ENCODE measurements around the gene PTPA. TPM values are rescaled to one million over a fixed set of nuclear protein-coding genes. Genes with fewer than 3 reads are reported as not detected.

Gene PTPA
- total and polyA plus RNA-seq, 10 of the 15 experiments (the other 5 are each of a cell fraction or from before 2014, with no cell fraction given) = 1.6 to 111 (median 55.1) TPM

GRCh38 chr9:129150122-129150521, 38.9 kb downstream of the PTPA start (continued):
- TF ChIP-seq RUNX3 (IDR thresholded peaks at IDR 0.05; ENCODE audit: low read length) (no peak), WRNIP1 (IDR thresholded peaks at IDR 0.05; ENCODE audit: borderline replicate concordance, low read depth, low read length) (no peak), TCF3 (IDR thresholded peaks at IDR 0.05; ENCODE audit: borderline replicate concordance, insufficient read depth, low read depth, low read length) (no peak), BCL3 (IDR thresholded peaks at IDR 0.05; ENCODE audit: borderline replicate concordance, insufficient read depth, low read depth, low read length, poor library complexity, severe bottlenecking) (no peak)

GRCh38 chr9:129150672-129151211, 39.5 kb downstream of the PTPA start:
- ChIA-PET SMC1A (ENCODE audit: uncharacterized antibody, unreplicated experiment) (interaction anchor here (1.7 to 3.3 kb wide), 2 partner anchors 8 to 11 kb away, joined by 8 to 19 read pairs; no protein-coding TSS in a partner anchor), RAD21 (ENCODE audit: unreplicated experiment) (interaction anchor here (1.3 kb wide), 1 partner anchor 10 kb away, joined by 4 read pairs; no protein-coding TSS in a partner anchor), CTCF (interaction anchor here (2.0 to 2.8 kb wide), 4 partner anchors 8 to 23 kb away, joined by 8 to 19 read pairs (median 12); no protein-coding TSS in a partner anchor), POLR2A (no interaction called here)
- Histone ChIP-seq H3K36me3 (ENCODE audit: control insufficient read depth in 2 of 2, insufficient read depth in 2 of 2, low read length in 1 of 2) (peaks cover 2 to 4% of the 10 kb centered on the region in 2 experiments; a peak in 3 of 4 replicates), H3K4me2 (ENCODE audit: control insufficient read depth, insufficient read depth) (no peak overlapping the region), H3K27ac (ENCODE audit: control insufficient read depth, insufficient read depth) (no peak overlapping the region), H3K79me2 (ENCODE audit: control insufficient read depth, insufficient read depth, low read length) (no peaks in the 10 kb centered on the region), H3K4me1 (ENCODE audit: control insufficient read depth, insufficient read depth, low read length) (peaks cover 13% of the 10 kb centered on the region), H3K27me3 (replicated peaks in 1 of 2; ENCODE audit: control insufficient read depth in 2 of 2, insufficient read depth in 2 of 2, low read length in 1 of 2) (no peaks in the 10 kb centered on the region), H3K9ac (ENCODE audit: control insufficient read depth, insufficient read depth, low read length) (no peak overlapping the region), H3K9me3 (replicated peaks; ENCODE audit: control insufficient read depth, insufficient read depth, low read length) (no peaks in the 10 kb centered on the region), H3K4me3 (no peak overlapping the region), H4K20me1 (ENCODE audit: control insufficient read depth, insufficient read depth) (no peaks in the 10 kb centered on the region), H2AFZ (ENCODE audit: control insufficient read depth, low read depth, low read length) (no peak overlapping the region)
- intact Hi-C loops (cut with micrococcal nuclease; ENCODE audit: unreplicated experiment) = no loop called here
- ATAC-seq (no peak), FAIRE-seq (no peak), DNase-seq (ENCODE audit: low read depth, low spot score) (no peak)
- TF ChIP-seq SIN3A (IDR thresholded peaks at IDR 0.05; ENCODE audit: low read depth, low read length) = no peak
- no peak for TF ChIP-seq YBX1 (IDR thresholded peaks at IDR 0.05)
- TF ChIP-seq POLR2AphosphoS5 (IDR thresholded peaks at IDR 0.05; ENCODE audit: low read length) = no peak
- no peak for TF ChIP-seq MYC (IDR thresholded peaks at IDR 0.05; ENCODE audit: insufficient read depth, insufficient read length, insufficient replicate concordance, low read length, severe bottlenecking)
- no peak for TF ChIP-seq SUPT20H (IDR thresholded peaks at IDR 0.05; ENCODE audit: borderline replicate concordance, control insufficient read depth, low read depth, low read length)
- TF ChIP-seq ATF3 (IDR thresholded peaks at IDR 0.05; ENCODE audit: borderline replicate concordance, extremely low read depth, low read depth, low read length) = no peak
- TF ChIP-seq SMC3 (IDR thresholded peaks at IDR 0.05; ENCODE audit: borderline replicate concordance, low read length) = no peak
- TF ChIP-seq HDGF (IDR thresholded peaks at IDR 0.05) = no peak
- TF ChIP-seq CHD4 (IDR thresholded peaks at IDR 0.05) = no peak
- TF ChIP-seq WRNIP1 (IDR thresholded peaks at IDR 0.05; ENCODE audit: borderline replicate concordance, low read depth, low read length) = no peak
- TF ChIP-seq NR2C2 (IDR thresholded peaks at IDR 0.05; ENCODE audit: borderline replicate concordance, control insufficient read depth, insufficient read length, low read depth) = no peak
- TF ChIP-seq RELA (IDR thresholded peaks at IDR 0.05; ENCODE audit: borderline replicate concordance, partially characterized antibody) = no peak
- TF ChIP-seq FOXK2 (IDR thresholded peaks at IDR 0.05) = no peak
- TF ChIP-seq RAD51 (IDR thresholded peaks at IDR 0.05) = no peak
- no peak for TF ChIP-seq ZNF24 (IDR thresholded peaks at IDR 0.05)
- TF ChIP-seq MEF2B (IDR thresholded peaks at IDR 0.05; ENCODE audit: partially characterized antibody, poor library complexity, severe bottlenecking) = no peak
- no peak for TF ChIP-seq EZH2 (IDR thresholded peaks at IDR 0.05; ENCODE audit: borderline replicate concordance, control insufficient read depth, low read depth, low read length)
- no peak for TF ChIP-seq ZNF217 (IDR thresholded peaks at IDR 0.05)
- no peak for TF ChIP-seq STAT3 (IDR thresholded peaks at IDR 0.05; ENCODE audit: low read depth, low read length)
- in situ Hi-C loops (cut with MboI) = no loop called here
- WGBS (ENCODE audit: insufficient coverage, insufficient replicate concordance, low lambda C conversion rate, missing lambda C conversion rate) = 77% methylated on average over 16 of the region's 18 CpGs
- no TSS peak for BruUV-seq (replicated peaks)
